Sigmoid colon (tissue), 7 donors: ENCODE measurements around the gene WHRN. TPM values are rescaled to one million over a fixed set of nuclear protein-coding genes. Genes with fewer than 3 reads are reported as not detected.
A peak's percentile ranks its signal among the peaks of the same experiment; 100 is the strongest.

Experiments
- DNase-seq: peaks from one replicate; pipeline ENCODE4 v3.0.0-alpha.2; 2019
- H3K27ac ChIP-seq, 4 donors: fragments of 200-600 bp; sonication (generic); one replicate each; pipeline ENCODE4 v1.5.1; 2016 to 2019; ENCODE audit warnings: mild to moderate bottlenecking in 1 of 4
- H3K27me3 ChIP-seq, 3 donors: fragments of 200-600 bp; sonication (generic); one replicate each; pipeline ENCODE4 v1.5.1; 2019; ENCODE audit warnings: mild to moderate bottlenecking in 1 of 3
- H3K36me3 ChIP-seq, 4 donors: fragments of 200-600 bp; sonication (generic); one replicate each; pipeline ENCODE4 v1.5.1; 2016 to 2019
- H3K4me1 ChIP-seq, 4 donors: fragments of 200-600 bp; sonication (generic); one replicate each; pipeline ENCODE4 v1.5.1; 2017 to 2019
- H3K4me3 ChIP-seq, 4 donors: fragments of 200-600 bp; sonication (generic); one replicate each; pipeline ENCODE4 v1.5.1; 2017 to 2019; ENCODE audit warnings: mild to moderate bottlenecking in 2 of 4, moderate library complexity in 1 of 4
- H3K9me3 ChIP-seq, 4 donors: fragments of 200-600 bp in 3 of 4; sonication (generic) in 3 of 4; one replicate each; pipeline versions ENCODE4 v1.5.1 to v1.6.1; 2013 to 2019
- CTCF ChIP-seq, 4 experiments: fragments of 450-650 bp in 3 of 4; fragments of 200-600 bp in 1 of 4; IDR thresholded peaks; one replicate each; pipeline ENCODE4 v1.5.1; 2016 to 2019; ENCODE audit warnings: antibody characterized with exemption in 4 of 4, mild to moderate bottlenecking in 3 of 4, moderate library complexity in 2 of 4
- EP300 ChIP-seq, 4 donors: sonication (generic); formaldehyde crosslinking; IDR thresholded peaks; one replicate each; pipeline ENCODE4 v1.6.1; 2017; ENCODE audit warnings: antibody characterized with exemption in 4 of 4
- POLR2A ChIP-seq, 2 donors: fragments of 450-650 bp; IDR thresholded peaks; one replicate each; pipeline ENCODE4 v1.6.1; 2016; ENCODE audit warnings: antibody characterized with exemption in 2 of 2, mild to moderate bottlenecking in 2 of 2, moderate library complexity in 2 of 2
- POLR2AphosphoS5 ChIP-seq, 4 donors: sonication (generic); formaldehyde crosslinking; IDR thresholded peaks; one replicate each; pipeline ENCODE4 v1.6.1; 2017; ENCODE audit warnings: antibody characterized with exemption in 4 of 4
- WGBS, 2 donors: extraction: QIAGEN DNeasy Blood & Tissue Kit; methylation state at CpG; one replicate each; pipeline ENCODE4 v1.1.7; 2013; 5-methylcytosine and 5-hydroxymethylcytosine counted together
- intact Hi-C: fragments of 100-400 bp; cut with DNase I; formaldehyde crosslinking; loops from one replicate; pipeline ENCODE4 v1.15.1; 2023
- polyA plus RNA-seq, 3 donors: library from polyadenylated mRNA; stranded (reverse); fragments of 200-250 nt; gene quantifications; one replicate each; pipeline ENCODE4 v1.2.3, GENCODE V29; 2013
- total RNA-seq, 4 donors: library from RNA; depleted of rRNA; stranded (reverse); fragments of >200 nt; gene quantifications; one replicate each; pipeline ENCODE4 v1.1.0, GENCODE V29; 2016
- donor health status: healthy with polysubstance abuse.
- donor health status: Bipolar disorder and iron deficiency.
- donor health status: healthy.

WHRN gene
- total and polyA plus RNA-seq, 7 donors: 0.60 to 7.8 (median 5.4) TPM

GRCh38 chr9:114390952-114391351 lies 114.3 kb downstream of the WHRN start:
- H3K27me3 ChIP-seq: no peaks in the 10 kb centered on the region
- TF ChIP-seq POLR2AphosphoS5 (IDR thresholded peaks at IDR 0.05) (no peak), POLR2A (IDR thresholded peaks at IDR 0.05) (no peak), CTCF (IDR thresholded peaks at IDR 0.05) (no peak), EP300 (IDR thresholded peaks at IDR 0.05) (no peak)
- no peaks in the 10 kb centered on the region for H3K36me3 ChIP-seq
- H3K9me3 ChIP-seq: no peaks in the 10 kb centered on the region
- DNase-seq: no peak
- no peak overlapping the region for H3K27ac ChIP-seq
- peaks cover 0 to 53% (median 43%) of the 10 kb centered on the region in 4 donors for H3K4me1 ChIP-seq
- 69 to 85% methylated on average over 2 of the region's 2 CpGs for WGBS, 2 donors
- intact Hi-C loops: no loop called here
- no peak overlapping the region for H3K4me3 ChIP-seq

GRCh38 chr9:114389612-114390368 lies 115.5 kb downstream of the WHRN start:
- DNase-seq: no peak
- intact Hi-C loops: loop anchor here (2.0 kb wide), 1 partner anchor 41 kb away; no protein-coding TSS in a partner anchor
- H3K4me1 ChIP-seq: peaks cover 0 to 53% (median 43%) of the 10 kb centered on the region in 4 donors
- H3K27me3 ChIP-seq: no peaks in the 10 kb centered on the region
- H3K27ac ChIP-seq: peak overlapping the region in 2 of 4 donors; percentile 88 to 89
- TF ChIP-seq POLR2A (IDR thresholded peaks at IDR 0.05) (no peak), EP300 (IDR thresholded peaks at IDR 0.05) (no peak), CTCF (IDR thresholded peaks at IDR 0.05) (no peak), POLR2AphosphoS5 (IDR thresholded peaks at IDR 0.05) (no peak)
- WGBS, 2 donors: 74 to 76% methylated on average over 7 of the region's 7 CpGs
- H3K9me3 ChIP-seq: no peaks in the 10 kb centered on the region
- H3K4me3 ChIP-seq: no peak overlapping the region
- no peaks in the 10 kb centered on the region for H3K36me3 ChIP-seq

- H3K36me3 ChIP-seq: no peaks in the 10 kb centered on the region
- no peak overlapping the region for H3K4me3 ChIP-seq
- no peak for DNase-seq
- WGBS, 2 donors: 67 to 74% methylated on average over 9 of the region's 9 CpGs
- H3K27ac ChIP-seq: peak overlapping the region; percentile 84 to 91 (median 88)
- peaks cover 0 to 59% (median 42%) of the 10 kb centered on the region in 4 donors for H3K4me1 ChIP-seq
- intact Hi-C loops: loop anchor here (2.0 kb wide), 1 partner anchor 40 kb away; no protein-coding TSS in a partner anchor
- no peak for TF ChIP-seq POLR2A (IDR thresholded peaks at IDR 0.05)
- TF ChIP-seq CTCF (IDR thresholded peaks at IDR 0.05): no peak
- TF ChIP-seq EP300 (IDR thresholded peaks at IDR 0.05): no peak
- TF ChIP-seq POLR2AphosphoS5 (IDR thresholded peaks at IDR 0.05): no peak
- no peaks in the 10 kb centered on the region for H3K27me3 ChIP-seq
- H3K9me3 ChIP-seq: no peaks in the 10 kb centered on the region
Measured at GRCh38 chr9:114388764-114389375, 116.4 kb downstream of the WHRN start.

GRCh38 chr9:114388357-114388682 lies 117.0 kb downstream of the WHRN start:
- WGBS, 2 donors: 62 to 73% methylated on average over 9 of the region's 9 CpGs
- Histone ChIP-seq H3K9me3 (no peaks in the 10 kb centered on the region), H3K4me3 (peak overlapping the region in 3 of 4 donors; percentile 60 to 64 (median 62)), H3K4me1 (peaks cover 0 to 64% (median 46%) of the 10 kb centered on the region in 4 donors), H3K27ac (peak overlapping the region; percentile 84 to 91 (median 88)), H3K27me3 (no peaks in the 10 kb centered on the region), H3K36me3 (no peaks in the 10 kb centered on the region)
- no peak for TF ChIP-seq CTCF (IDR thresholded peaks at IDR 0.05)
- no peak for TF ChIP-seq POLR2AphosphoS5 (IDR thresholded peaks at IDR 0.05)
- no peak for TF ChIP-seq EP300 (IDR thresholded peaks at IDR 0.05)
- no peak for TF ChIP-seq POLR2A (IDR thresholded peaks at IDR 0.05)
- intact Hi-C loops: loop anchor here (2.0 kb wide), 1 partner anchor 40 kb away; no protein-coding TSS in a partner anchor
- DNase-seq: no peak
